GM19455 (cell line): Measurements from ENCODE around the gene DCUN1D2.
"Not testable (repeated sequence)": the region's sequence is repeated elsewhere in the genome, so short reads cannot be mapped to it uniquely, and the experiment has no call there.

Experiments
- ATAC-seq: cut with Tn5 transposase; IDR thresholded peaks from one replicate; pipeline ENCODE4 v1.9.1; 2021; ENCODE audit not compliant: unreplicated experiment

The DCUN1D2 gene

GRCh38 chr13:113468472-113469201 is 21.9 kb downstream of the DCUN1D2 start:
- no peak for ATAC-seq

- no peak for ATAC-seq
Observed at GRCh38 chr13:113468029-113468428, 22.5 kb downstream of the DCUN1D2 start.

- ATAC-seq, result no peak
Observed at GRCh38 chr13:113466383-113466782, 24.1 kb downstream of the DCUN1D2 start.

GRCh38 chr13:113465300-113465699 is 25.2 kb downstream of the DCUN1D2 start:
- no peak for ATAC-seq

- ATAC-seq, result no peak
Observed at GRCh38 chr13:113464476-113464875, 26.0 kb downstream of the DCUN1D2 start.

GRCh38 chr13:113461022-113461751 is 29.3 kb downstream of the DCUN1D2 start:
- no peak for ATAC-seq

GRCh38 chr13:113460599-113460998 is 29.9 kb downstream of the DCUN1D2 start:
- ATAC-seq, result no peak

GRCh38 chr13:113460064-113460555 is 30.4 kb downstream of the DCUN1D2 start:
- ATAC-seq, result no peak

- ATAC-seq, result no peak
Observed at GRCh38 chr13:113458253-113459065, 32.1 kb downstream of the DCUN1D2 start.

GRCh38 chr13:113457510-113457909 is 33.0 kb downstream of the DCUN1D2 start:
- ATAC-seq, result no peak

GRCh38 chr13:113456116-113456702 is 34.3 kb downstream of the DCUN1D2 start:
- ATAC-seq, result no peak

GRCh38 chr13:113455384-113455783 is 35.1 kb downstream of the DCUN1D2 start:
- no peak for ATAC-seq

GRCh38 chr13:113454936-113455335 is 35.6 kb downstream of the DCUN1D2 start:
- ATAC-seq, result no peak

GRCh38 chr13:113452942-113453901 is 37.3 kb downstream of the DCUN1D2 start, which contains the start of gene ADPRHL1:
Gene ADPRHL1 (minus strand): TSS chr13:113453488. CDS start chr13:113453437, 51 bp downstream.
- ATAC-seq, result no peak

- no peak for ATAC-seq
Observed at GRCh38 chr13:113452466-113452865, 38.0 kb downstream of the DCUN1D2 start.

GRCh38 chr13:113451951-113452421 is 38.5 kb downstream of the DCUN1D2 start:
- ATAC-seq, result no peak

- ATAC-seq, result not testable (repeated sequence)
Observed at GRCh38 chr13:113450861-113451620, 39.5 kb downstream of the DCUN1D2 start.

GRCh38 chr13:113450348-113450744 is 40.2 kb downstream of the DCUN1D2 start:
- ATAC-seq, result not testable (repeated sequence)
